SH-SY5Y (cell line): ENCODE data around the gene CCDC88A.

ENCODE experiments used
- GATA2 ChIP-seq: IDR thresholded peaks from 2 replicates; pipeline ENCODE4 v1.6.1; 2011; ENCODE audit warnings: mild to moderate bottlenecking, low read depth, low read length
- GATA3 ChIP-seq: IDR thresholded peaks from 2 replicates; pipeline ENCODE4 v1.6.1; 2011; ENCODE audit warnings: low read depth, mild to moderate bottlenecking, low read length, moderate library complexity

DNA sequence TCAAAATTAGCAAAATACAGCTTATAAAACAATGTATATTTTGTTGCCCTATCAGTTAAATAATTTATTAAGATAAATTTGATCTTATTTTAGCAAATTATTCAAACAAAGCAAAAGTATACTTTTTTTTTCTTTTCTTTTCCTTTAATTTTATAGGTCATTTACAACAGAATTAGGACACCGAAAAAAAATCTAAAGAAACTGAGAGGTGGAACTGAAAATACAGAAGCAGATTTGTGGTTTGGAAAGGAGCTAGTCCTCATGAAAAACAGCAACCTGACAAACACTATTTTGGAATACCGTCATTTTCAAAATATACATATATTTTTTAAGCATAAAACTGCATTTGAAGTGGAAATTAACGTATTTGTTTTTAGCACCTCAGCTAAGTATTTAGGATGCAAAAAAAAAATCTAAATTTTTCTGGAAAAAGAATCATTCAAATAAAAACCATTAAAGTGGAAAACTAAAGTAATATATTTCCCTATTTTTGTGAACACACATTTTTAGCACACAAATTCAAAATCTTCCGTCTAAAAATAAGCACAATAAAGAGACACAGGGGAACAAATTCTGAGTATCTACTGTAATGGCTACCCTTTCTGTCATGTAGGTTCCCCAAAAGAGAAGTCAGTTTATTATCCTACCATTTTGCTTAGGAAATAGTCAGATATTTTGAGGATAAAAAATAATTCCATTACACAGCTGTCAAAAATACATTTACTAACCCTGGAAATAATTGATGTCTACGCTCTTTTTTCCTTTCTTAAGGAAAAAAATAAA lies 2.7 kb downstream of the CCDC88A start:
- TF ChIP-seq GATA2 = no peak
- TF ChIP-seq GATA3 = no peak
